Measurements from ENCODE around the gene PRC1.

Gene PRC1

GRCh38 chr15:90989040-90989768 is 5.1 kb downstream of the PRC1 start:
- no peak for DNase-seq (ENCODE audit: low read depth)

GRCh38 chr15:90988296-90988695 is 6.0 kb downstream of the PRC1 start:
- DNase-seq (ENCODE audit: low read depth): no peak

- no peak for DNase-seq (ENCODE audit: low read depth)
Observed at GRCh38 chr15:90987561-90988141, 6.7 kb downstream of the PRC1 start.

- DNase-seq (ENCODE audit: low read depth): no peak
Observed at GRCh38 chr15:90986790-90987507, 7.4 kb downstream of the PRC1 start.

- DNase-seq (ENCODE audit: low read depth): no peak
Observed at GRCh38 chr15:90982135-90982534, 12.2 kb downstream of the PRC1 start.

- no peak for DNase-seq (ENCODE audit: low read depth)
Observed at GRCh38 chr15:90981681-90982080, 12.7 kb downstream of the PRC1 start.

GRCh38 chr15:90979582-90979981 is 14.8 kb downstream of the PRC1 start:
- DNase-seq (ENCODE audit: low read depth): no peak

- no peak for DNase-seq (ENCODE audit: low read depth)
Observed at GRCh38 chr15:90974216-90974615, 20.1 kb downstream of the PRC1 start.

- no peak for DNase-seq (ENCODE audit: low read depth)
Observed at GRCh38 chr15:90972133-90972532, 22.2 kb downstream of the PRC1 start.

- no peak for DNase-seq (ENCODE audit: low read depth)
Observed at GRCh38 chr15:90970274-90970673, 24.1 kb downstream of the PRC1 start.

- DNase-seq (ENCODE audit: low read depth): no peak
Observed at GRCh38 chr15:90968434-90968833, 25.9 kb downstream of the PRC1 start.

GRCh38 chr15:90967206-90967605 is 27.1 kb downstream of the PRC1 start:
- DNase-seq (ENCODE audit: low read depth): no peak

- DNase-seq (ENCODE audit: low read depth): no peak
Observed at GRCh38 chr15:90966262-90966661, 28.1 kb downstream of the PRC1 start.

GRCh38 chr15:90962021-90962420 is 32.3 kb downstream of the PRC1 start:
- DNase-seq (ENCODE audit: low read depth): no peak

GRCh38 chr15:90960298-90961091 is 33.8 kb downstream of the PRC1 start:
- no peak for DNase-seq (ENCODE audit: low read depth)

GRCh38 chr15:90959894-90960293 is 34.4 kb downstream of the PRC1 start:
- DNase-seq (ENCODE audit: low read depth): peak; percentile 44

GRCh38 chr15:90959028-90959595 is 35.2 kb downstream of the PRC1 start:
- no peak for DNase-seq (ENCODE audit: low read depth)

GRCh38 chr15:90957791-90958190 is 36.5 kb downstream of the PRC1 start:
- DNase-seq (ENCODE audit: low read depth): no peak

GRCh38 chr15:90957031-90957790 is 37.1 kb downstream of the PRC1 start:
- DNase-seq (ENCODE audit: low read depth): no peak

GRCh38 chr15:90956274-90957030 is 37.9 kb downstream of the PRC1 start:
- DNase-seq (ENCODE audit: low read depth): no peak

Data from stromal cell of bone marrow (primary cell).